OCI-LY7 (cell line): ENCODE results near the gene ZNF101.

Experiments
- CTCF ChIP-seq: fragments of 200-600 bp; sonication (generic); conservative IDR thresholded peaks from 2 replicates; pipeline ENCODE4 v1.5.1; 2014; ENCODE audit warnings: mild to moderate bottlenecking, antibody characterized with exemption, low read length, moderate library complexity, mixed read lengths
- EZH2phosphoT487 ChIP-seq: fragments of 200-600 bp; sonication (generic); IDR thresholded peaks from 2 replicates; pipeline ENCODE4 v1.6.1; 2018; ENCODE audit warnings: low read depth, borderline replicate concordance, mild to moderate bottlenecking, mixed run types, antibody characterized with exemption, low read length, moderate library complexity, mixed read lengths

GRCh38 chr19:19710506-19710905, 41.9 kb downstream of the ZNF101 start:
- TF ChIP-seq CTCF (no peak), EZH2phosphoT487 (no peak)
